ENCODE measurements around the gene GINM1.

Gene GINM1

GRCh38 chr6:149558029-149558428, 8.1 kb upstream of the GINM1 start:
- no peaks in the 10 kb centered on the region for H3K4me1 ChIP-seq (ENCODE audit: control insufficient read depth, insufficient read depth, low read depth, low read length)
- no peak overlapping the region for H3K18ac ChIP-seq (ENCODE audit: low read depth in 1 of 2, low read length in 2 of 2)
- no peak overlapping the region for H3K23ac ChIP-seq (ENCODE audit: low read length in 2 of 2)
- no peak overlapping the region for H2BK5ac ChIP-seq (ENCODE audit: low read depth, low read length, poor library complexity, severe bottlenecking)
- no peak overlapping the region for H2AK5ac ChIP-seq (ENCODE audit: low read length, severe bottlenecking)
- H3K27me3 ChIP-seq (ENCODE audit: control insufficient read depth in 1 of 2, insufficient read depth in 1 of 2, low read length in 2 of 2): peaks cover 0 to 3% of the 10 kb centered on the region in 2 experiments
- no peaks in the 10 kb centered on the region for H3K79me1 ChIP-seq (replicated peaks; ENCODE audit: low read length, poor library complexity, severe bottlenecking)
- no peak overlapping the region for H3K14ac ChIP-seq (ENCODE audit: low read length in 2 of 2)
- no peak overlapping the region for H3K4me3 ChIP-seq (ENCODE audit: insufficient read depth in 1 of 2, low read depth in 1 of 2, low read length in 2 of 2)
- no peak overlapping the region for H3K9ac ChIP-seq (ENCODE audit: low read length)
- no peak overlapping the region for H3K4ac ChIP-seq (ENCODE audit: low read depth in 1 of 2, low read length in 2 of 2)
- DNase-seq: no peak
- no peaks in the 10 kb centered on the region for H3K9me3 ChIP-seq (ENCODE audit: control insufficient read depth, low read length)
- H3K4me2 ChIP-seq (ENCODE audit: low read length, poor library complexity, severe bottlenecking): no peak overlapping the region
- no peaks in the 10 kb centered on the region for H3K36me3 ChIP-seq (ENCODE audit: control insufficient read depth in 1 of 2, insufficient read depth in 2 of 2, low read depth in 1 of 2, low read length in 2 of 2)
- no peak overlapping the region for H4K8ac ChIP-seq (ENCODE audit: low read length)
- H4K91ac ChIP-seq (ENCODE audit: low read length): no peak overlapping the region
- no peak overlapping the region for H3K27ac ChIP-seq (ENCODE audit: low read length, poor library complexity, severe bottlenecking)
- no peak overlapping the region for H2BK15ac ChIP-seq (ENCODE audit: low read depth, poor library complexity, severe bottlenecking)
- no peak overlapping the region for H2AFZ ChIP-seq (ENCODE audit: low read depth, low read length)
- no peak overlapping the region for H2BK120ac ChIP-seq (ENCODE audit: low read depth, low read length)
- H2BK12ac ChIP-seq (ENCODE audit: low read length in 2 of 2): no peak overlapping the region

- H3K4me1 ChIP-seq (ENCODE audit: control insufficient read depth, insufficient read depth, low read depth, low read length): peaks cover 1% of the 10 kb centered on the region
Observed at GRCh38 chr6:149559389-149559788, 6.8 kb upstream of the GINM1 start.

GRCh38 chr6:149560736-149561135, 5.4 kb upstream of the GINM1 start:
- H2BK12ac ChIP-seq (ENCODE audit: low read length in 2 of 2): no peak overlapping the region
- H2AFZ ChIP-seq (ENCODE audit: low read depth, low read length): no peak overlapping the region
- H2BK5ac ChIP-seq (ENCODE audit: low read depth, low read length, poor library complexity, severe bottlenecking): no peak overlapping the region
- H2BK120ac ChIP-seq (ENCODE audit: low read depth, low read length): no peak overlapping the region
- no peak overlapping the region for H3K14ac ChIP-seq (ENCODE audit: low read length in 2 of 2)
- no peaks in the 10 kb centered on the region for H3K27me3 ChIP-seq (ENCODE audit: control insufficient read depth in 1 of 2, insufficient read depth in 1 of 2, low read length in 2 of 2)
- no peak overlapping the region for H3K4me3 ChIP-seq (ENCODE audit: insufficient read depth in 1 of 2, low read depth in 1 of 2, low read length in 2 of 2)
- no peak overlapping the region for H3K9ac ChIP-seq (ENCODE audit: low read length)
- H4K8ac ChIP-seq (ENCODE audit: low read length): no peak overlapping the region
- H3K79me1 ChIP-seq (replicated peaks; ENCODE audit: low read length, poor library complexity, severe bottlenecking): no peaks in the 10 kb centered on the region
- no peak overlapping the region for H4K91ac ChIP-seq (ENCODE audit: low read length)
- no peak overlapping the region for H3K23ac ChIP-seq (ENCODE audit: low read length in 2 of 2)
- H3K4ac ChIP-seq (ENCODE audit: low read depth in 1 of 2, low read length in 2 of 2): no peak overlapping the region
- H3K4me1 ChIP-seq (ENCODE audit: control insufficient read depth, insufficient read depth, low read depth, low read length): peaks cover 1% of the 10 kb centered on the region
- H3K27ac ChIP-seq (ENCODE audit: low read length, poor library complexity, severe bottlenecking): no peak overlapping the region
- no peak overlapping the region for H2AK5ac ChIP-seq (ENCODE audit: low read length, severe bottlenecking)
- H3K4me2 ChIP-seq (ENCODE audit: low read length, poor library complexity, severe bottlenecking): no peak overlapping the region
- H3K36me3 ChIP-seq (ENCODE audit: control insufficient read depth in 1 of 2, insufficient read depth in 2 of 2, low read depth in 1 of 2, low read length in 2 of 2): no peaks in the 10 kb centered on the region
- H3K18ac ChIP-seq (ENCODE audit: low read depth in 1 of 2, low read length in 2 of 2): no peak overlapping the region
- no peaks in the 10 kb centered on the region for H3K9me3 ChIP-seq (ENCODE audit: control insufficient read depth, low read length)
- DNase-seq: peak; percentile 30
- 80% methylated on average over 1 of the region's 3 CpGs for WGBS
- no peak overlapping the region for H2BK15ac ChIP-seq (ENCODE audit: low read depth, poor library complexity, severe bottlenecking)

More at GRCh38 chr6:149559389-149559788, 6.8 kb upstream of the GINM1 start:
- Histone ChIP-seq H2AFZ (ENCODE audit: low read depth, low read length) (no peak overlapping the region), H2BK120ac (ENCODE audit: low read depth, low read length) (no peak overlapping the region), H3K18ac (ENCODE audit: low read depth in 1 of 2, low read length in 2 of 2) (no peak overlapping the region), H2BK5ac (ENCODE audit: low read depth, low read length, poor library complexity, severe bottlenecking) (no peak overlapping the region), H3K14ac (ENCODE audit: low read length in 2 of 2) (no peak overlapping the region), H3K9ac (ENCODE audit: low read length) (no peak overlapping the region), H3K4me3 (ENCODE audit: insufficient read depth in 1 of 2, low read depth in 1 of 2, low read length in 2 of 2) (no peak overlapping the region), H3K79me1 (replicated peaks; ENCODE audit: low read length, poor library complexity, severe bottlenecking) (no peaks in the 10 kb centered on the region), H3K36me3 (ENCODE audit: control insufficient read depth in 1 of 2, insufficient read depth in 2 of 2, low read depth in 1 of 2, low read length in 2 of 2) (no peaks in the 10 kb centered on the region), H3K4ac (ENCODE audit: low read depth in 1 of 2, low read length in 2 of 2) (no peak overlapping the region), H2BK12ac (ENCODE audit: low read length in 2 of 2) (no peak overlapping the region), H4K91ac (ENCODE audit: low read length) (no peak overlapping the region), H2AK5ac (ENCODE audit: low read length, severe bottlenecking) (no peak overlapping the region), H3K23ac (ENCODE audit: low read length in 2 of 2) (no peak overlapping the region), H3K27me3 (ENCODE audit: control insufficient read depth in 1 of 2, insufficient read depth in 1 of 2, low read length in 2 of 2) (no peaks in the 10 kb centered on the region), H3K4me2 (ENCODE audit: low read length, poor library complexity, severe bottlenecking) (no peak overlapping the region), H3K27ac (ENCODE audit: low read length, poor library complexity, severe bottlenecking) (no peak overlapping the region), H2BK15ac (ENCODE audit: low read depth, poor library complexity, severe bottlenecking) (no peak overlapping the region), H4K8ac (ENCODE audit: low read length) (no peak overlapping the region), H3K9me3 (ENCODE audit: control insufficient read depth, low read length) (no peaks in the 10 kb centered on the region)
- DNase-seq: no peak
- WGBS: 70% methylated on average over 2 of the region's 2 CpGs

GRCh38 chr6:149563203-149563927, 2.8 kb upstream of the GINM1 start:
- 88% methylated on average over 5 of the region's 5 CpGs for WGBS
- no peak overlapping the region for H2BK15ac ChIP-seq (ENCODE audit: low read depth, poor library complexity, severe bottlenecking)

More at GRCh38 chr6:149563203-149563927, 2.8 kb upstream of the GINM1 start:
- no peak overlapping the region for H3K4me2 ChIP-seq (ENCODE audit: low read length, poor library complexity, severe bottlenecking)
- H3K4me3 ChIP-seq (ENCODE audit: insufficient read depth in 1 of 2, low read depth in 1 of 2, low read length in 2 of 2): no peak overlapping the region
- no peak overlapping the region for H2AFZ ChIP-seq (ENCODE audit: low read depth, low read length)
- no peak overlapping the region for H3K14ac ChIP-seq (ENCODE audit: low read length in 2 of 2)
- H3K18ac ChIP-seq (ENCODE audit: low read depth in 1 of 2, low read length in 2 of 2): no peak overlapping the region
- no peak overlapping the region for H2BK5ac ChIP-seq (ENCODE audit: low read depth, low read length, poor library complexity, severe bottlenecking)
- DNase-seq: peak; percentile 88
- no peaks in the 10 kb centered on the region for H3K36me3 ChIP-seq (ENCODE audit: control insufficient read depth in 1 of 2, insufficient read depth in 2 of 2, low read depth in 1 of 2, low read length in 2 of 2)
- H3K27me3 ChIP-seq (ENCODE audit: control insufficient read depth in 1 of 2, insufficient read depth in 1 of 2, low read length in 2 of 2): no peaks in the 10 kb centered on the region
- no peak overlapping the region for H2BK120ac ChIP-seq (ENCODE audit: low read depth, low read length)
- H3K9me3 ChIP-seq (ENCODE audit: control insufficient read depth, low read length): no peaks in the 10 kb centered on the region
- no peak overlapping the region for H3K4ac ChIP-seq (ENCODE audit: low read depth in 1 of 2, low read length in 2 of 2)
- no peak overlapping the region for H4K8ac ChIP-seq (ENCODE audit: low read length)
- peaks cover 1% of the 10 kb centered on the region for H3K4me1 ChIP-seq (ENCODE audit: control insufficient read depth, insufficient read depth, low read depth, low read length)
- no peak overlapping the region for H3K23ac ChIP-seq (ENCODE audit: low read length in 2 of 2)
- no peak overlapping the region for H2BK12ac ChIP-seq (ENCODE audit: low read length in 2 of 2)
- peaks cover 12% of the 10 kb centered on the region for H3K79me1 ChIP-seq (replicated peaks; ENCODE audit: low read length, poor library complexity, severe bottlenecking)
- H4K91ac ChIP-seq (ENCODE audit: low read length): no peak overlapping the region
- H3K9ac ChIP-seq (ENCODE audit: low read length): peak overlapping the region; percentile 35
- no peak overlapping the region for H2AK5ac ChIP-seq (ENCODE audit: low read length, severe bottlenecking)
- no peak overlapping the region for H3K27ac ChIP-seq (ENCODE audit: low read length, poor library complexity, severe bottlenecking)
